PC-3 (cell line): ENCODE data around the gene RPL12.

Experiments
- EZH2 ChIP-seq: fragments of 300-600 bp; sonication (generic); IDR thresholded peaks from one replicate; pipeline ENCODE4 v1.6.1; 2017; ENCODE audit warnings: antibody characterized with exemption, mild to moderate bottlenecking, low read length; ENCODE audit not compliant: unreplicated experiment
- TF ChIP-seq, protein P1 (sequence below): fragments of 300-600 bp; sonication (generic); conservative IDR thresholded peaks from 2 replicates; pipeline ENCODE4 v1.5.1; 2017; ENCODE audit warnings: antibody characterized with exemption, low read depth, mild to moderate bottlenecking, low read length

- TF ChIP-seq, protein P1, sequence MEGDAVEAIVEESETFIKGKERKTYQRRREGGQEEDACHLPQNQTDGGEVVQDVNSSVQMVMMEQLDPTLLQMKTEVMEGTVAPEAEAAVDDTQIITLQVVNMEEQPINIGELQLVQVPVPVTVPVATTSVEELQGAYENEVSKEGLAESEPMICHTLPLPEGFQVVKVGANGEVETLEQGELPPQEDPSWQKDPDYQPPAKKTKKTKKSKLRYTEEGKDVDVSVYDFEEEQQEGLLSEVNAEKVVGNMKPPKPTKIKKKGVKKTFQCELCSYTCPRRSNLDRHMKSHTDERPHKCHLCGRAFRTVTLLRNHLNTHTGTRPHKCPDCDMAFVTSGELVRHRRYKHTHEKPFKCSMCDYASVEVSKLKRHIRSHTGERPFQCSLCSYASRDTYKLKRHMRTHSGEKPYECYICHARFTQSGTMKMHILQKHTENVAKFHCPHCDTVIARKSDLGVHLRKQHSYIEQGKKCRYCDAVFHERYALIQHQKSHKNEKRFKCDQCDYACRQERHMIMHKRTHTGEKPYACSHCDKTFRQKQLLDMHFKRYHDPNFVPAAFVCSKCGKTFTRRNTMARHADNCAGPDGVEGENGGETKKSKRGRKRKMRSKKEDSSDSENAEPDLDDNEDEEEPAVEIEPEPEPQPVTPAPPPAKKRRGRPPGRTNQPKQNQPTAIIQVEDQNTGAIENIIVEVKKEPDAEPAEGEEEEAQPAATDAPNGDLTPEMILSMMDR = no peak
- TF ChIP-seq EZH2 = no peak
These were observed 4.3 kb downstream of the RPL12 start for GRCh38 chr9:127446713-127447415.
